ENCODE results near the gene CYP4F11.
"Not testable (repeated sequence)": the region's sequence is repeated elsewhere in the genome, so short reads cannot be mapped to it uniquely, and the experiment has no call there.

Gene CYP4F11

GRCh38 chr19:15934332-15935078 lies at the start of gene CYP4F11:
Gene CYP4F11, minus strand, starts transcription at chr19:15934529. Its CDS starts 121 bp downstream, at chr19:15934408.
- DNase-seq (ENCODE audit: low read depth), result no peak

GRCh38 chr19:15979293-15979692 lies 45.0 kb upstream of the CYP4F11 start:
- no peak for DNase-seq (ENCODE audit: low read depth)

- no peak for DNase-seq (ENCODE audit: low read depth)
Observed at GRCh38 chr19:15977690-15978089, 43.4 kb upstream of the CYP4F11 start.

GRCh38 chr19:15976836-15977689 lies 42.7 kb upstream of the CYP4F11 start:
- DNase-seq (ENCODE audit: low read depth), result no peak

GRCh38 chr19:15974856-15975255 lies 40.5 kb upstream of the CYP4F11 start:
- no peak for DNase-seq (ENCODE audit: low read depth)

GRCh38 chr19:15972043-15972442 lies 37.7 kb upstream of the CYP4F11 start:
- not testable (repeated sequence) for DNase-seq (ENCODE audit: low read depth)

- no peak for DNase-seq (ENCODE audit: low read depth)
Observed at GRCh38 chr19:15971224-15971780, 37.0 kb upstream of the CYP4F11 start.

GRCh38 chr19:15964231-15964630 lies 29.9 kb upstream of the CYP4F11 start:
- DNase-seq (ENCODE audit: low read depth), result no peak

- DNase-seq (ENCODE audit: low read depth), result no peak
Observed at GRCh38 chr19:15962319-15962718, 28.0 kb upstream of the CYP4F11 start.

- no peak for DNase-seq (ENCODE audit: low read depth)
Observed at GRCh38 chr19:15954820-15955219, 20.5 kb upstream of the CYP4F11 start.

- no peak for DNase-seq (ENCODE audit: low read depth)
Observed at GRCh38 chr19:15948223-15949058, 14.1 kb upstream of the CYP4F11 start, which contains the start of gene OR10H4. Gene OR10H4, plus strand, starts transcription at chr19:15949008. Its CDS starts 0 bp downstream, at chr19:15949008.

GRCh38 chr19:15945301-15945700 lies 11.0 kb upstream of the CYP4F11 start:
- DNase-seq (ENCODE audit: low read depth), result no peak

- DNase-seq (ENCODE audit: low read depth), result no peak
Observed at GRCh38 chr19:15944401-15944800, 10.1 kb upstream of the CYP4F11 start.

- no peak for DNase-seq (ENCODE audit: low read depth)
Observed at GRCh38 chr19:15937771-15938170, 3.4 kb upstream of the CYP4F11 start.

GRCh38 chr19:15936950-15937349 lies 2.6 kb upstream of the CYP4F11 start:
- DNase-seq (ENCODE audit: low read depth), result no peak

GRCh38 chr19:15936173-15936572 lies 1.8 kb upstream of the CYP4F11 start:
- no peak for DNase-seq (ENCODE audit: low read depth)

- DNase-seq (ENCODE audit: low read depth), result no peak
Observed at GRCh38 chr19:15935167-15935702, 906 bp upstream of the CYP4F11 start.

- DNase-seq (ENCODE audit: low read depth), result not testable (repeated sequence)
Observed at GRCh38 chr19:15933761-15934331, 483 bp downstream of the CYP4F11 start.

GRCh38 chr19:15928321-15928720 lies 6.0 kb downstream of the CYP4F11 start:
- DNase-seq (ENCODE audit: low read depth), result no peak

GRCh38 chr19:15926484-15926883 lies 7.8 kb downstream of the CYP4F11 start:
- no peak for DNase-seq (ENCODE audit: low read depth)

- no peak for DNase-seq (ENCODE audit: low read depth)
Observed at GRCh38 chr19:15923702-15924101, 10.6 kb downstream of the CYP4F11 start.

All from stimulated activated CD8-positive, alpha-beta memory T cell treated with anti-CD3 and anti-CD28 coated beads, Interleukin-4, amount 100 ng/mL, for 24 hours (primary cell).